22Rv1 (cell line): Measurements from ENCODE around the gene CMC2.

Experiments
- ZFX ChIP-seq: fragments of 450-650 bp; IDR thresholded peaks from 2 replicates; pipeline ENCODE4 v1.6.1; 2017; ENCODE audit warnings: antibody characterized with exemption, borderline replicate concordance
- TF ChIP-seq, protein P1 (sequence below): fragments of 450-650 bp; IDR thresholded peaks from 2 replicates; pipeline ENCODE4 v1.5.1; 2017; ENCODE audit warnings: mild to moderate bottlenecking

DNA sequence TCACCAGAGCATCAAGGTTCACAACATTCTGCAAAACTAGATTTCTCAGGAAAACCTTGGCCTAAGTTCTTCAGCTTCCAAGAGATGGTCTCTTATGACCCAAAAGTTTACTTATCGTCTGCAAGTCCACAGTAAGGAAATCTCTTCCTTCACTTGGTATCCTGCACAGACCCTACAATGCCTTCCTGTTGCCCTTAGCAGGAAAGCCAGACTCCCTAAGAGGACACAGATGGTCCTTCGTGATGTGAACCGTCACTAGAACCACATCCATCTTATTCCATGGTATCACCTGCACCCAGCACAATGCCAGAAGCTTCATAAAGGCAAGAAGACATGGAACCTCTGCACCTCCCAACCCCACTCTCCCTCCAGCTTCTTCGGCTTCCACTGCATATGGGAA, 34.1 kb downstream of the CMC2 start:
- TF ChIP-seq, protein P1, sequence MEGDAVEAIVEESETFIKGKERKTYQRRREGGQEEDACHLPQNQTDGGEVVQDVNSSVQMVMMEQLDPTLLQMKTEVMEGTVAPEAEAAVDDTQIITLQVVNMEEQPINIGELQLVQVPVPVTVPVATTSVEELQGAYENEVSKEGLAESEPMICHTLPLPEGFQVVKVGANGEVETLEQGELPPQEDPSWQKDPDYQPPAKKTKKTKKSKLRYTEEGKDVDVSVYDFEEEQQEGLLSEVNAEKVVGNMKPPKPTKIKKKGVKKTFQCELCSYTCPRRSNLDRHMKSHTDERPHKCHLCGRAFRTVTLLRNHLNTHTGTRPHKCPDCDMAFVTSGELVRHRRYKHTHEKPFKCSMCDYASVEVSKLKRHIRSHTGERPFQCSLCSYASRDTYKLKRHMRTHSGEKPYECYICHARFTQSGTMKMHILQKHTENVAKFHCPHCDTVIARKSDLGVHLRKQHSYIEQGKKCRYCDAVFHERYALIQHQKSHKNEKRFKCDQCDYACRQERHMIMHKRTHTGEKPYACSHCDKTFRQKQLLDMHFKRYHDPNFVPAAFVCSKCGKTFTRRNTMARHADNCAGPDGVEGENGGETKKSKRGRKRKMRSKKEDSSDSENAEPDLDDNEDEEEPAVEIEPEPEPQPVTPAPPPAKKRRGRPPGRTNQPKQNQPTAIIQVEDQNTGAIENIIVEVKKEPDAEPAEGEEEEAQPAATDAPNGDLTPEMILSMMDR: no peak
- no peak for TF ChIP-seq ZFX
